OCI-LY1 (cell line): Measurements from ENCODE around the gene GHRL.

ENCODE experiments used
- H2AFZ ChIP-seq: fragments of 200-600 bp; sonication (generic), shearing (Covaris generic); 2 replicates; pipeline ENCODE4 v1.6.0; 2014; ENCODE audit warnings: antibody characterized with exemption, mild to moderate bottlenecking, low read length
- H3F3A ChIP-seq: fragments of 200-600 bp; sonication (generic), shearing (Covaris generic); 2 replicates; pipeline ENCODE4 v1.6.0; 2014; ENCODE audit warnings: mild to moderate bottlenecking, antibody characterized with exemption, low read length, moderate library complexity; ENCODE audit not compliant: insufficient read depth
- H3K27ac ChIP-seq: fragments of 200-600 bp; sonication (generic); 2 replicates; pipeline ENCODE4 v1.5.1; 2014; ENCODE audit warnings: low read length, mixed run types, mild to moderate bottlenecking, low read depth; ENCODE audit not compliant: poor library complexity, severe bottlenecking
- H3K27me3 ChIP-seq: fragments of 200-600 bp; sonication (generic); 2 replicates; pipeline ENCODE4 v1.6.0; 2014; ENCODE audit warnings: antibody characterized with exemption, mild to moderate bottlenecking, low read length, moderate library complexity; ENCODE audit not compliant: insufficient read depth
- H3K36me3 ChIP-seq: fragments of 200-600 bp; sonication (generic); 2 replicates; pipeline ENCODE4 v1.6.1; 2014; ENCODE audit warnings: mild to moderate bottlenecking, antibody characterized with exemption, low read length, moderate library complexity, mixed read lengths; ENCODE audit not compliant: insufficient read depth
- H3K4me1 ChIP-seq: fragments of 200-600 bp; sonication (generic); 2 replicates; pipeline ENCODE4 v1.5.1; 2014; ENCODE audit warnings: mild to moderate bottlenecking, low read length, moderate library complexity; ENCODE audit not compliant: insufficient read depth, severe bottlenecking
- H3K4me2 ChIP-seq: fragments of 200-600 bp; sonication (generic), shearing (Covaris generic); 2 replicates; pipeline ENCODE4 v1.6.1; 2014; ENCODE audit warnings: low read length
- H3K4me3 ChIP-seq: fragments of 200-600 bp; sonication (generic); 2 replicates; pipeline ENCODE4 v1.5.1; 2014; ENCODE audit warnings: low read length, low read depth, mild to moderate bottlenecking, mixed read lengths; ENCODE audit not compliant: poor library complexity, severe bottlenecking
- H3K79me2 ChIP-seq: fragments of 200-600 bp; shearing (Covaris generic); 2 replicates; pipeline ENCODE4 v1.6.1; 2016; ENCODE audit warnings: mixed run types, low read length, mixed read lengths; ENCODE audit not compliant: insufficient read depth
- H3K9ac ChIP-seq: fragments of 200-600 bp; sonication (generic), shearing (Covaris generic); 2 replicates; pipeline ENCODE4 v1.6.1; 2014; ENCODE audit warnings: mild to moderate bottlenecking, low read length, mixed read lengths
- H3K9me2 ChIP-seq: fragments of 200-600 bp; sonication (generic), shearing (Covaris generic); 2 replicates; pipeline ENCODE4 v1.6.1; 2014; ENCODE audit warnings: low read depth, mild to moderate bottlenecking, low read length, mixed read lengths
- H3K9me3 ChIP-seq: fragments of 200-600 bp; shearing (Covaris generic); 2 replicates; pipeline ENCODE4 v1.6.1; 2014; ENCODE audit warnings: low read length, mixed read lengths
- H4K20me1 ChIP-seq: fragments of 200-600 bp; sonication (generic), shearing (Covaris generic); 2 replicates; pipeline ENCODE4 v1.6.0; 2016; ENCODE audit warnings: mild to moderate bottlenecking, low read length; ENCODE audit not compliant: insufficient read depth
- EZH2 ChIP-seq: fragments of 200-600 bp; sonication (generic), shearing (Covaris generic); IDR thresholded peaks from 2 replicates; pipeline ENCODE4 v1.8.0; 2017; ENCODE audit warnings: borderline replicate concordance, mixed run types, mild to moderate bottlenecking, antibody characterized with exemption, low read length, moderate library complexity, mixed read lengths
- TF ChIP-seq, protein P1 (sequence below): fragments of 200-600 bp; sonication (generic), shearing (Covaris generic); IDR thresholded peaks from 2 replicates; pipeline ENCODE4 v1.5.1; 2017; ENCODE audit warnings: mild to moderate bottlenecking, antibody characterized with exemption, low read length, moderate library complexity, mixed read lengths

The GHRL gene

DNA sequence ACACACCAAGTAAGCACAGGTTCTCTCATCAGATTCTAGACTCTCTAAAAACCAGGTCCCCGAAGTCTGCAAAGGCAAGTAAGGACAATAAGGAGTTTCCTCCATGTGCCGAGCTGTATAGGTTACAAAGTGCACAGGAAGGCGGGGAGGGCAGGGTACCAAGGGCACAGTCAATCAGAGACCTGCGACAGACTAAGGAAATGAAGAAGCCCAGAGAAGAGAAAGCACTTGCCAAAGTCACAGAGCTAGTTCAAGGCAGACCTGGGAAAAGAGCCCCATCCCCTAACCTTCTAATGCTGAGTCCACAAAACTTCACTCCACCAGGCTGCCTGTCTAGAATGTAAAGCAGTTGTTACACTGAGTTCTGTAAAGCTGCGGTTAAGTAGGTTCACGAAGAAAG, 26.5 kb upstream of the GHRL start:
- H3K4me3 ChIP-seq = peak overlapping the region; percentile 25
- no peaks in the 10 kb centered on the region for H3K9me3 ChIP-seq
- H3K9me2 ChIP-seq = no peaks in the 10 kb centered on the region
- H3K27me3 ChIP-seq = no peaks in the 10 kb centered on the region
- H3K27ac ChIP-seq = no peak overlapping the region
- peaks cover 15% of the 10 kb centered on the region for H3K4me1 ChIP-seq
- peak overlapping the region; percentile 37; the same call in 1 of the 2 replicates for H3K4me2 ChIP-seq
- TF ChIP-seq, protein P1, sequence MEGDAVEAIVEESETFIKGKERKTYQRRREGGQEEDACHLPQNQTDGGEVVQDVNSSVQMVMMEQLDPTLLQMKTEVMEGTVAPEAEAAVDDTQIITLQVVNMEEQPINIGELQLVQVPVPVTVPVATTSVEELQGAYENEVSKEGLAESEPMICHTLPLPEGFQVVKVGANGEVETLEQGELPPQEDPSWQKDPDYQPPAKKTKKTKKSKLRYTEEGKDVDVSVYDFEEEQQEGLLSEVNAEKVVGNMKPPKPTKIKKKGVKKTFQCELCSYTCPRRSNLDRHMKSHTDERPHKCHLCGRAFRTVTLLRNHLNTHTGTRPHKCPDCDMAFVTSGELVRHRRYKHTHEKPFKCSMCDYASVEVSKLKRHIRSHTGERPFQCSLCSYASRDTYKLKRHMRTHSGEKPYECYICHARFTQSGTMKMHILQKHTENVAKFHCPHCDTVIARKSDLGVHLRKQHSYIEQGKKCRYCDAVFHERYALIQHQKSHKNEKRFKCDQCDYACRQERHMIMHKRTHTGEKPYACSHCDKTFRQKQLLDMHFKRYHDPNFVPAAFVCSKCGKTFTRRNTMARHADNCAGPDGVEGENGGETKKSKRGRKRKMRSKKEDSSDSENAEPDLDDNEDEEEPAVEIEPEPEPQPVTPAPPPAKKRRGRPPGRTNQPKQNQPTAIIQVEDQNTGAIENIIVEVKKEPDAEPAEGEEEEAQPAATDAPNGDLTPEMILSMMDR = no peak
- no peak for TF ChIP-seq EZH2
- H2AFZ ChIP-seq = no peak overlapping the region
- H3K9ac ChIP-seq = no peak overlapping the region; the same call in 1 of the 2 replicates
- H3F3A ChIP-seq = no peaks in the 10 kb centered on the region
- peaks cover 44% of the 10 kb centered on the region for H3K36me3 ChIP-seq
- peaks cover 17% of the 10 kb centered on the region for H3K79me2 ChIP-seq
- no peaks in the 10 kb centered on the region for H4K20me1 ChIP-seq

DNA sequence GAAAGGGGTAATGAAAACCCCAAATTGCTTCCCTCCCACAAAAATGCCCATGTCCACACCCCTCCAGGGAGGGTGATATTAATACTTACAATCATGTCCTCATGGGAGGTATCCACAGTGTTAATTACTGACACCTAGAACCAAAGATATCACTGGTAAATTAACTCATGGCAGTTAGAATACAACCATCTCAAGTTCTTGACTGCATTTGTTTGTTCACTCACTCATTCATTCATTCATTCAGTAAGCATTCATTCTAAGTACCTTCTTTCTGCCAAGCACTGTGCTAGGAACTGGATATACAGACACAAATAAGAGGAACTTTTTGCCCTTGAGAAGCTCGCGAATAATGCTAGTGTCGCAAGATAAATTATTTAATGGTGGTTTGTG, 25.2 kb upstream of the GHRL start:
- H3K4me2 ChIP-seq = no peak overlapping the region
- no peaks in the 10 kb centered on the region for H3F3A ChIP-seq
- no peak overlapping the region for H3K4me3 ChIP-seq
- H3K9me3 ChIP-seq = no peaks in the 10 kb centered on the region
- peaks cover 15% of the 10 kb centered on the region for H3K4me1 ChIP-seq
- peaks cover 57% of the 10 kb centered on the region for H3K36me3 ChIP-seq
- no peak overlapping the region for H2AFZ ChIP-seq
- H3K79me2 ChIP-seq = peaks cover 17% of the 10 kb centered on the region
- H4K20me1 ChIP-seq = no peaks in the 10 kb centered on the region
- no peaks in the 10 kb centered on the region for H3K9me2 ChIP-seq
- TF ChIP-seq, protein P1 = no peak
- TF ChIP-seq EZH2 = no peak
- H3K27ac ChIP-seq = no peak overlapping the region
- no peaks in the 10 kb centered on the region for H3K27me3 ChIP-seq
- H3K9ac ChIP-seq = no peak overlapping the region

DNA sequence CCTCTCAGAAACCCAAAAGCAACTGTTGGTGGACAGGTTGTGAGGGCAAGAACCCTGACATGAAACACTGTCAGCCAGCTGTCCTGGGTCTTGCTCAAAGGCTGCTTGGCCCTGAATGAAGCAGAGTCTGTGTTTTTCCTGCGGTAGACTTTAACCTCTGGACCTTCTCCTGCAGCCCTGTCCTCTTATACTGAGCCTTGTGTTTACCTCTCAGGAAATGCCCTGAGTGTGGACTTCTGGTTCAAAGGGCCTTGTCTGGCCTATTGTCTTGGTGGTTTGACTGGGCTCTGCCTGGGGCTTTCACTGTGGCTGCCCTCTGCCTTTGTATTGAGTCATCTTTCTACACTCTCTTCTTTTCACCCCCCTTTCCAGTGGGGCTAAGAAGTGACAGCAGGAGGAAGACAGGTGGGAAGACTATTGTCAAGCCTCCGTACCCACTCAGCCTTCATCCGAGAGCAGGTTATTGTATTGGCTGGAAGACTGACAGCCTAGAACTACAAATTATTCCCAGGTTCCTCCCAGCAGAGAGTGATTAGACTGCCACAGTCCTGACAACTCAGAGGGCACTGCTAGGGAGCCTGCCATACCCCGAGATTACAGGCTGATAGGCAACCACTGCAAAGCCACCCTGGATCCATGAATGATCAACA, 24.7 kb upstream of the GHRL start:
- Histone ChIP-seq H3K36me3 (peaks cover 62% of the 10 kb centered on the region), H3K9me3 (no peaks in the 10 kb centered on the region), H3K27me3 (no peaks in the 10 kb centered on the region), H3K9me2 (no peaks in the 10 kb centered on the region), H3K4me2 (no peak overlapping the region), H4K20me1 (no peaks in the 10 kb centered on the region), H3K27ac (no peak overlapping the region), H3F3A (no peaks in the 10 kb centered on the region), H3K4me1 (peaks cover 15% of the 10 kb centered on the region), H3K79me2 (peaks cover 17% of the 10 kb centered on the region), H2AFZ (no peak overlapping the region), H3K9ac (no peak overlapping the region), H3K4me3 (no peak overlapping the region)
- TF ChIP-seq EZH2 = no peak
- TF ChIP-seq, protein P1 = no peak
